ENCODE results near the gene C19orf18.

Gene C19orf18

DNA sequence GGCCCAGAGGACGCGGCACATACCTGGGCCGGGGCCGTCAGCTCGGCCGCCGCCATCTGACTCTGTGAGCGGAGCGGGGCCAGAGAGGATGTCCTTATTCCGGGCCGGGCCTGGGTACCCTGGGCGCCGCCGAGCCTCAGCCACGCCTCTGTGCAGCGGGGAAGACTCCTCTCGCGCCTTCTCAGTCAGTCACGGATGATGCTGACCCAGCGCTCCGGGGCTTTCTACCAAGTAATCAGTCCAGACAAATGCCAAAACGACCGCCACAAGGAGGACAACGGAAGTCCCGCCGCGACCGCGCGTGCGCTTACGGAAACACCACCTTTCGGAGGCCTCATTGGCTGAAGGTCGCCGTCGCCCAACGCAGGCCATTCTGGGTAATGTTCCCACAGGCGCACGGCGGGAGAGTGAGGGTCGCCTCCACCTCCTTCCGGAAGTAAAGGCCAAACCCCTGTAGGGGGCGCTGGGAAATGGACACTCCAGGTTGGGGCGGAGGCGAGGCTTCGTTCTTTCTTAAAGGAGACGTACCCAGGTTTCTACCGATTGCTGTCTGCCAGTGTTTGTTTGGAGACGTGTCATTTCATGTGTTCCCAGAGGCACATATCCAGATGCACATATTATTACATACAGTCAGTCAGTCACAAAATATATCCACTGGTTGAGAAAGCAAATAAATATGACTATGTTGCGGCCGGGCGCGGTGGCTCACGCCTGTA lies 26.8 kb downstream of the C19orf18 start, which contains the start of gene ZNF256:
ZNF256 (minus strand) TSS at position 288 of the 716 bp plus-strand sequence; CDS start at position 56, 232 bp downstream.
- peak; percentile 92 for DNase-seq (ENCODE audit: low read depth)

DNA sequence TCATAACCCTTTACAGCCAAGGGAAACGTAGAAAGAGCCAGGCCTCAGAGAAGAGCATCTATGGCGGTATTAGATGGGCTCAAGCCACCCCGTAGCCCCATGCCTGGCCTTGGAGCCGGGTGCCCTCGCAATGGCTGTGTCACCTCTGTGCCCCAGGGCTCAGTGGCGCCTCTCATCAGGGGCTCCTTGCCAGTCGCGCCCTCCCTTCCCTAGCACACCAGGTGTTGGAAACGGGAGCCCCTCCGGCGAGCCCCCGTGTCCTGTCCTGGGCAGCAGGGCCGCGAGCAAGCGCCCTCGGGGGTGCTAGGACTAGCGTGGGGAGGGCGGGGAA lies 27.3 kb downstream of the C19orf18 start:
- DNase-seq (ENCODE audit: low read depth), result no peak

DNA sequence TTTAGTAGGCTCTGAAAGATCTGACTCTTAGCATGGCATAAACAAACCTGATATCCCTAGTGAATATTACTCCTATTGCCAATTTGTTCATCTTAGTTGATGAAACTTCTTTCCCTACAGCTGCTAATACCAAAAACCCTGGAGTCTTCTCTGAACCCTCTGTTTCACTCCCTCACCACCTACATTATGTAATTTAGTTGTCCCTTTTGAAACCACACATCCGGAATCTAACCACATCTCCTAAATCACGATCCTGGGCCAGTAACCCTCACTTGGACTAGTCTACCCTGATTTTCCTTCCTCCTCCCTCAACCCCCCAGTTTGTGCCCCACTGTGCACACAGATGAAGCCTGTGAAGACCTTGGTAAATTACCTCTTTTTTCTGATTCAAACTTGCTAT lies 28.0 kb downstream of the C19orf18 start:
- no peak for DNase-seq (ENCODE audit: low read depth)

DNA sequence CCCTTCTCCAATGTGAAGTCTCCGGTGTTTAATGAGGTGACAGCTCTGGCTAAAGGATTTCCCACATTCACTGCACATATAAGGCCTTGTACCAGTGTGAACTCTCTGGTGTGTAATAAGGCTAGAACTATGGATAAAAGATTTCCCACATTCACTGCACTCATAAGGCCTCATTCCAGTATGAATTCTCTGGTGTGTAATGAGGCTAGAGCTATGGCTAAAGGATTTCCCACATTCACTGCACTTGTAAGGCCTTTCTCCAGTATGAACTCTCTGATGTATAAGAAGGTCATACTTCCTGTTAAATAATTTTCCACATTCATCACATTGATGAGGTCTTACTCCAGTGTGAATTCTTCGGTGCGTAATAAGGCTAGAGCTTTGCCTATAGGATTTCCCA lies 32.7 kb downstream of the C19orf18 start:
- no peak for DNase-seq (ENCODE audit: low read depth)

DNA sequence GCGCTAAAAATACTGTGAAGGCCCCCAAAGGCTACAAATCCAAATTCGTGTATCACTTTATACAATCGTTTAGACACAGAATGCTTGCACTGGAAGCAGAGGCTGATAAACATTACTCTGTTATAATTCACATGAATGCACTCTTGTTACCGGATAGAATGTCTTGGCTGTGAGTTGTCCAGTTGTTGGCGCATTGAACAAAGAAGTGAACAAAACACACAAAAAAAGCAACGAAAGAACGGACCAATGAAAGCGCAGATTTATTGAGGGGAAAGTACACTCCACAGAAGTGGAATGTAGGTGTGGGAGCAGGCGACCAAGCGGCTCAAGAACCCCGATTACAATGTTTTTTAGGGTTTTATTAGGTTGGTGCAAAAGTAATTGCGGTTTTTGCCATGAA lies 38.6 kb downstream of the C19orf18 start:
- DNase-seq (ENCODE audit: low read depth), result no peak

DNA sequence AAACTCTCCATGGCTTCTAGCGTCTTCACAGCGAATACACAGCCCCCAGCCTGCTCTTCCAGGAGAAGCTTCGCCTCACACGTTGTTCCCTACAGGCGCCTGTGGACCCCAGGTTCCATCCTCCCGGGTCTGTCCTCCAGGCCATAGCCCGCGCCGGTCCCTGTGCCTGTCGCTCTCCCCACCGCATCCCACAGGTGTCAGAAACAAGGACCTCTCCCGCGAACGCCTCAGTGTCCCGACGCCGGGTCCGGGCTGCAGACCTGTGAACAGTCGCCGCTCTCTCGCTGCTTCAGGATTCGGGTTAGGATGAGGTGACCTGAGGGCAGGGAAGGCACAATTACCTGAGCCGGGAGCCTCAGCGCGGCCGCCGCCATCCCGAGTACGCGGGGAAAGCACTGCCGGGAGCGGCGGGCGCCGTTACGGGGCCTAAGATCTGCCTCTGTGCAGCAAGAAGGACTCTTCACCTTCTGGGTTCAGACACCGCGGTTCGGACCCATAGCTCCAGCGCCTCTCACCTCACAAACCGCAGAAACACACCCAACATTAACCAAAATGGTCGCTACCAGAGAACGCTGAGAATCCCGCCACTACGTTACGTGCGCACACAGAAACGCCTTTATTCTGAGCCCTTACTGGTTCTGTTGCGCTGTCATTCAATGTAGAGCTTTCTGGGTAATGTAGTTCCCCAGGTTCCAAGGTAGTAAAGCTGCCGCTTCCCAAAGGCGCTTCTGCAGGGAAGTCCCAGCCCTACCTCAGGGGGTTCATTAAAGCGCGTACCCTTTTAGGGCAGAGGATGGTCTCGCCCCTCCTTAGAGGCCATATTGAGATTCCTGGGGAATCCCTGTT lies 39.3 kb downstream of the C19orf18 start, which contains the start of gene ZNF418:
ZNF418 (minus strand) TSS at position 583 of the 846 bp plus-strand sequence. CDS start 1,580 bp downstream, outside the sequence.
- peak; percentile 23 for DNase-seq (ENCODE audit: low read depth)

DNA sequence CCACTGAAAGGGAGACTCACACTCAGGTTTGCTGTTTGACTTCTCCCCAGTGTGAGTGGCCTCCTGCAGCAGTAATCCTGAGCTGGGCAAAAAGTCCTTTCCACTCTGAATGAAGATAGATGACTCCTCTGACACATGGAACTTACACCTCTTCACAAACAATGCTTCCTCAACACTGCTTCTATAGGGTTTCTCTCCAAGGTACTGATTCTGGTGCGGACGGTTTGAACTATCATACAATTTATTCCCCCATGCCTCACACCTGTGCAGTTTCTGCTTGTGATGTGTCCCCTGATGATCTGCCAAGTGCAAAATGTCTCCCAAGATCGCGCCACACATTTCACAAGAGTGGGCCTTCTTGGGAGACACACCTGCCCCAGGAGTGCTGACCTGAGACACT lies 46.7 kb downstream of the C19orf18 start:
- DNase-seq (ENCODE audit: low read depth), result no peak

DNA sequence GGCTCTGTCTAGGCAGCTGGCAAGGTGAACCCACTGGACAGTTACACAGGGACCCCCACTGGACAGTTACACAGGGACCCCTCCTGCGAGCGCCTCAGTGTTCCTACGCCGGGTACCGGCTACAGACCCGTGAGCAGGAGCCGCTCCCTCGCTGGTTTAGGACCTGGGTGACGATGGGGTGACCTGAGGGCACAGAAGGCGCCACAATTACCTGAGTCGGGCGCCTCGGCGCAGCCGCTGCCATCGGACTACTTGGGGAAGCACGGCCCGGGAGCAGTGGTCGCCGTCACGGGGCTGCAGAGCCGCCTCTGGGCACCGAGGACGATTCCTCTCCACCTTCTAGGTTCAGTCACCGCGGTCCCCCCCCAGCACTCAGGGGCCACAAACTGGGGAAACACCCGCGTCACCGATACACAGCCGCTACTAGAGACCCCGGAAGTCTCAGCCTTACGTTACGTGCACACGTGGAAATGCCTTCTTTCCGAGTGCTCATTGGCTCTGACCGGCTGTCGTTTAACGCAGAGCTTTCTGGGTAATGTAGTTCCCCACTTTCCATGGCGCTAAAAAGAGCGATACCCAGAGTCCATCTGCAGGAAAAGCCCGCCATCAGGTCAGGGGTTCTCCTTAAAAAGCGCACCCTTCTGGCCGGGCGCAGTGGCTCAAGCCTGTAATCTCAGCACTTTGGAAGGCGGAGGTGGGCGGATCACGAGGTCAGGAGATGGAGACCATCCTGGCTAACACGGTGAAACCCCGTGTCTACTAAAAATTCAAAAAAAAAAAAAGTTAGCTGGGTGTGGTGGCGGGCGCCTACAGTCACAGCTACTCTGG lies 58.0 kb downstream of the C19orf18 start, which contains the start of gene ZNF417:
ZNF417 (minus strand) TSS at position 425 of the 828 bp plus-strand sequence; CDS start at position 244, 181 bp downstream.
- DNase-seq (ENCODE audit: low read depth), result peak; percentile 79

DNA sequence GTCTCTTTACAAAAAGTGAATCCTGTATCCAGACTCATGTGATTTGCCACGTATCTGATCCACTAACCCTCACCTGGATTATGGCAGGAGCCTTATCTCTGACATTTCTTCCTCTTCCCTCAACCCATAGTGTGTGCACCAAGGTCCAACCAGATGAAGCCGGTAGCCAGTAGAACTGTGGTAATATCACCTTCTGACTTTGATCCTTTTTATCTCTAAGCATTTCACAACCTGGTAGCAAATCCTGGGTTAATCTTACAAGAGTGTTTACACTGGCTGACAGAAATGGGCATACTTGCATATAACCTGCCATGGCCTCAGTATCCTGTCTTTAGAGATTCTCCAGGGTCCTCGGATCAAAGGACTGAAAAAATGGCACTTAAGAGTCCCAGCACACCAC lies 59.8 kb downstream of the C19orf18 start:
- DNase-seq (ENCODE audit: low read depth), result no peak

Measured in activated T-cell treated with anti-CD3 and anti-CD28 coated beads for 24 hours (primary cell).